NCI-H526 (cell line): Measurements from ENCODE around the gene RFFL.
A peak's percentile ranks its signal among the peaks of the same experiment; 100 is the strongest.

Source experiments
- DNase-seq, 2 experiments: peaks; one replicate each; lab custom pipeline; 2025; lab: John Stamatoyannopoulos, UW

RFFL gene

GRCh38 chr17:35081638-35082037, 18.1 kb upstream of the RFFL start:
- no peak for DNase-seq

DNA sequence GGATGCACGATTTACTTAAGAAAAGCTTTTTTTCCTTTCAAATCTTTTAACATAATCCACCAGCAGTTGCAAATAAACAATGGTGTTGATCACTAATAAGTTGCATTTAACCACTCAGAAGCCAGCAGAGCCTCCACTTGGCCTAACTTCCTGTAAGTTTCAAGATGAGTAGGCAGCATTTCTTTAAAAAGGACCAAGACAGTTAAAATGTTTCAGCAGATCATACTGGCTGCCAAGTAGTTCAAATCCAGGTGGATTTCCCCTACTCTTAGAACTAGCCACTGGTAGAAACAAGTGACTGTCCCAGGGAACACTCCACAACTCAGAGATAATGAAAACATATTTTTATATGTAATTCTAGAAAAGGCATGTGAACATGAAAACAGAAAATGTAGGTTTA, 17.0 kb upstream of the RFFL start:
- DNase-seq = no peak

GRCh38 chr17:35079547-35080423, 16.3 kb upstream of the RFFL start:
- no peak for DNase-seq

- DNase-seq = no peak
Measured at GRCh38 chr17:35076874-35077273, 13.4 kb upstream of the RFFL start.

GRCh38 chr17:35074711-35075707, 11.5 kb upstream of the RFFL start:
- no peak for DNase-seq

GRCh38 chr17:35073991-35074627, 10.6 kb upstream of the RFFL start:
- DNase-seq = peak in 1 of 2 experiments; percentile 40

DNA sequence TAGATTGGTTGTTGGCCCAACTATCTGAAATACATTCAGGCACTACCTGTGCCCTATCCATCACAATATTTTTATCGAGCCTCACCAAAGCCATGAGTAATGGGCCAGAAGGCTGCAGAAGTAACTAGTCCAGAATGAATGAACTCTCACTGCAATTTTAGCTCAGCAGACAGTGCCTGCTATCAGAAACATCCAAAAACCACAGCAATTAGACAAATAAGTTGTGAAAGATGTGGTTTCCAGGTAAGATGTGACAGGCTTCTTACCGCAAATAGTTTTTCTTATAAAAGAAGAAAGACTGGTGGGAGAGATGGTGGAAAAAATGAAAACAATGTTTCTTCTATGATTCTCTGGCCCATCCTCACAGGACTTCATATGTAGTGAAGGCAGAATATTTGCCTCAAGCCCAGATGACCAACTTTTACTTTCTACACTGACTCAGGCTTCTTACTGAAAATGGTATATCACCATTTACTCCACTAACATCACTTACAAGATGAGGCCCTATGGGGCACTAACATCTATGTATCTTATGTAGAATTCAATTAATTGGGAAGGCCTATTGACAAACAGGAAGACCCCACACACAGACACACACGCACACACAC, 9.8 kb upstream of the RFFL start:
- peak in 1 of 2 experiments; percentile 23 for DNase-seq

- no peak for DNase-seq
Measured at GRCh38 chr17:35069311-35069710, 5.8 kb upstream of the RFFL start.

DNA sequence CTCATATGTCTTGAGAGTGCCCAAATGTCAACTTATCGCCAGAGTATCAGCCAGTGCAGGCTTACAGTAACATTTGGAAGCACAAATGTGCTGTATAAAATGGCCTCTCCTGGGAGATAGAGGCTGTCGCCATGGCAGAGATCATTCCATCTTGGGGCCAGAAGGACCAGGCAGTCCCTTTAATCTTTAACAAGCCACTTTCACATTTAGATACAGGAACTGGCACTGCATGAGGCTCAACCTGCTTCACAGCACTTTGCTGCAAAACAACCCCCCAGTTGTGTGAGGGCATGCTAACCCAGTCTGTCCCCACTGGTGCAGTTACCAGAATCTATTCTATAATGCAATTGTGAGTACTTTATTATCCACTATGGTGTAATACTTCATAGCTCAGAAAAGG, 4.7 kb upstream of the RFFL start:
- DNase-seq = no peak

DNA sequence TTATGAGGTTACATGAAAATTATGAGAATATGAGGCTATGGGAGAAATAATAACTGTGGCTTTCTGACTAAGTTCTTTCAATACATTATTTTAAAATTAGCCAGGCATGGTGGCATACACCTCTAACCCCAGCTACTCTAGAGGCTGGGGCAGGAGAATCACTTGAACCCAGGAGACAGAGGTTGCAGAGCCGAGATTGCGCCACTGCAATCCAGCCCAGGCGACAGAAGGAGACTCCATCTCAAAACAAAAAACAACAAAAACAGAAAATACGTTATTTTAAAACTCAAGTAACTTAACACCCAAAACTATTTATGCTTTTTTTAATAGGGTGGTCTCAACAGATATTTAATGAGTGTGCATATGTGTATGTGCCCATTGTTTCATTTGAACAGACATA, 2.4 kb upstream of the RFFL start:
- DNase-seq = no peak

DNA sequence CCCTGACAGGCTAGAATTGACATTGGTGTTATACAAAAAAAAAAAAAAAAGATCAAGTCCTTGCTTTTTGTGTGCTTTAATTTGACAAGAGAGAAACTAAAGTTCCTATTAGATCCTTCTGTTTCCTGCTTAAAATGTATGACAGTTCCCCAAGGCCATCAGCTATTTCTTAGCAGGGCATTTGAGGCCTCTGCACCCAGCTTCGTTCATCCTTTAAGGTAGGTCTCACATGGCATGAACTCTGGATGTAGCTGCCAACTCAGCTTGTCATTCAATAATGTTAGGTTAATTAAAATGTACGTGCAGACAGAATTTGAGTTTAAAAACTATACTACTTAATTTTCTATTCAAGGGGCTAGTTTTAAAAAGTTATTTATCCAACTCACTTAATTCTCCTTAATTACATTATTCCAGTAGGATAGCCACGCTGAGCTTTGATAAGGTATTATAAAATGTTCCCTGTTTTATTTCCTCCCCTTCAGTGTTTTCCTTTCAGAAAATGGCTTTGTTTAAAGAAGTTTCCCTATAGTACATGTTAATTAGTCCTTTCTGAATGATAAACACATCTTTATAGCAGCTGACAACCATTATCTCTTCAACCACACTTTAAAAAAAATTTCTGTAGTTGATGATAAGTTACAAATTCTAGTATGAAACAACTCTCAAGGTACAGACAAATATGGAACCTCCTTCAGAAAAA, 1.2 kb upstream of the RFFL start:
- DNase-seq = no peak

DNA sequence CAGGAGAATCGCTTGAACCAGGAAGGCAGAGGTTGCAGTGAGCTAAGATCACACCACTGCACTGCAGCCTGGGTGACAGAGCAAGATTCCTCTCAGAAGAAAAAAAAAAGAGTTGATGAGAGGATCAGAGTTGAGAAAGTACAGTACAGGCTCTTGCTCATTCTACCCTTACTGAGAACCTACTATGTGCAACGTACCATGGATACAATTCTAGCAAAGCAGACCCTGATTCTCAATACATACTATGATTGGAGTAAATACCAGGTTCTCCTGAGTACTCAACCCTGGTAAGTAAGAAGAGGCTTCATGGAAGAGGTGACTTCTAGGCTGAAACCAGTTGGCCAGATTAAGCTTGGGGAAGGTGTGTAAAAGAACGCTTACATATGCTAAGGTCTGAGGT, 1.2 kb downstream of the RFFL start:
- DNase-seq = no peak

- DNase-seq = peak; percentile 44 to 57
Measured at GRCh38 chr17:35057332-35057915, 6.1 kb downstream of the RFFL start.

GRCh38 chr17:35056013-35056412, 7.5 kb downstream of the RFFL start:
- peak in 1 of 2 experiments; percentile 7 for DNase-seq

- no peak for DNase-seq
Measured at GRCh38 chr17:35053204-35053603, 10.3 kb downstream of the RFFL start.

- no peak for DNase-seq
Measured at GRCh38 chr17:35052780-35053179, 10.7 kb downstream of the RFFL start.

DNA sequence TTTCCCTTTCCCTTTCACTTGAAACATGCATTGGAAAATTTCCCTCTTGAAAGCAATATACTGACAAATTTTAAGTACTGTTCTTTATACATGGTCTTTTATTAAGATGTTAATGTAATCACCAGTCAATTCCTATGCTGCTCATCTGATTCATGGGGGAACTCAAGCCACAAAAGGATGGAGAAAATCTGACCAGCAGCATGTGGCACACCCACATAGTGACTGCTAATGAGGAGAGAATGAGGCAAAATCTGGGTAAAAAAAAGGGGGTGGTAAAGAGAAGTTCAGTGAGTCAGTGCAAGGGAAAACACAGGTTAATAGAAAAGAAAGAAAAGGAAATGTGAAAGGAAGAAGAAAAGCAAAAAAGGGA, 11.3 kb downstream of the RFFL start:
- no peak for DNase-seq

GRCh38 chr17:35051579-35052240, 11.8 kb downstream of the RFFL start:
- DNase-seq = no peak

GRCh38 chr17:35051183-35051578, 12.3 kb downstream of the RFFL start:
- no peak for DNase-seq

GRCh38 chr17:35050170-35050569, 13.3 kb downstream of the RFFL start:
- no peak for DNase-seq
